OCI-LY7 (cell line): ENCODE data around the gene DUSP16.

Experiments
- EZH2phosphoT487 ChIP-seq: fragments of 200-600 bp; sonication (generic); IDR thresholded peaks from 2 replicates; pipeline ENCODE4 v1.6.1; 2018; ENCODE audit warnings: low read depth, borderline replicate concordance, mild to moderate bottlenecking, mixed run types, antibody characterized with exemption, low read length, moderate library complexity, mixed read lengths
- TF ChIP-seq, protein P1 (sequence below): fragments of 200-600 bp; sonication (generic); conservative IDR thresholded peaks from 2 replicates; pipeline ENCODE4 v1.5.1; 2014; ENCODE audit warnings: mild to moderate bottlenecking, antibody characterized with exemption, low read length, moderate library complexity, mixed read lengths

DNA sequence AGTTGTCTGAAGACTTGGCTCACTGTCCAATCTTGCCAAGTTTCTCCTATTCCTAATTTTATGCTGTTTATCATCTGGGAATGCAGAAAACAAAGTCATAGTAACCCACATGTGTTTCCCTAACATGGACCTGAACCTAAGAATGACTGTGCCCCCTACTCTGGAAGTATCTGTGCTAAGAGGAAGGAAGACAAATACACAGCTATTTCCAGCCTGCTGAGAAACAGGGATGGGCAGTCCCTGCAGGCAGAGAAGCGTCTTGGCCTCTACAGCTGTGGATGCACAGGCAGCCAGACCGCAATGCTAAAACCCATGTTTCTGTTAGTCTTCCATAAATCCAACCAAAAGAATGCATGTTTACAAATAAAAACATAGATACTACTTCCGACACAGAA is 56.2 kb downstream of the DUSP16 start:
- TF ChIP-seq, protein P1, sequence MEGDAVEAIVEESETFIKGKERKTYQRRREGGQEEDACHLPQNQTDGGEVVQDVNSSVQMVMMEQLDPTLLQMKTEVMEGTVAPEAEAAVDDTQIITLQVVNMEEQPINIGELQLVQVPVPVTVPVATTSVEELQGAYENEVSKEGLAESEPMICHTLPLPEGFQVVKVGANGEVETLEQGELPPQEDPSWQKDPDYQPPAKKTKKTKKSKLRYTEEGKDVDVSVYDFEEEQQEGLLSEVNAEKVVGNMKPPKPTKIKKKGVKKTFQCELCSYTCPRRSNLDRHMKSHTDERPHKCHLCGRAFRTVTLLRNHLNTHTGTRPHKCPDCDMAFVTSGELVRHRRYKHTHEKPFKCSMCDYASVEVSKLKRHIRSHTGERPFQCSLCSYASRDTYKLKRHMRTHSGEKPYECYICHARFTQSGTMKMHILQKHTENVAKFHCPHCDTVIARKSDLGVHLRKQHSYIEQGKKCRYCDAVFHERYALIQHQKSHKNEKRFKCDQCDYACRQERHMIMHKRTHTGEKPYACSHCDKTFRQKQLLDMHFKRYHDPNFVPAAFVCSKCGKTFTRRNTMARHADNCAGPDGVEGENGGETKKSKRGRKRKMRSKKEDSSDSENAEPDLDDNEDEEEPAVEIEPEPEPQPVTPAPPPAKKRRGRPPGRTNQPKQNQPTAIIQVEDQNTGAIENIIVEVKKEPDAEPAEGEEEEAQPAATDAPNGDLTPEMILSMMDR: no peak
- TF ChIP-seq EZH2phosphoT487: no peak
